GM19468 (cell line): ENCODE results near the gene SLC37A3.
A peak's percentile ranks its signal among the peaks of the same experiment; 100 is the strongest.
"Not testable (repeated sequence)": the region's sequence is repeated elsewhere in the genome, so short reads cannot be mapped to it uniquely, and the experiment has no call there.

ENCODE experiments used
- ATAC-seq: cut with Tn5 transposase; IDR thresholded peaks from one replicate; pipeline ENCODE4 v1.9.1; 2021; ENCODE audit warnings: mild to moderate bottlenecking, moderate library complexity, moderate number of reproducible peaks; ENCODE audit not compliant: unreplicated experiment; ENCODE audit errors: extremely low read depth

SLC37A3 gene, protein sequence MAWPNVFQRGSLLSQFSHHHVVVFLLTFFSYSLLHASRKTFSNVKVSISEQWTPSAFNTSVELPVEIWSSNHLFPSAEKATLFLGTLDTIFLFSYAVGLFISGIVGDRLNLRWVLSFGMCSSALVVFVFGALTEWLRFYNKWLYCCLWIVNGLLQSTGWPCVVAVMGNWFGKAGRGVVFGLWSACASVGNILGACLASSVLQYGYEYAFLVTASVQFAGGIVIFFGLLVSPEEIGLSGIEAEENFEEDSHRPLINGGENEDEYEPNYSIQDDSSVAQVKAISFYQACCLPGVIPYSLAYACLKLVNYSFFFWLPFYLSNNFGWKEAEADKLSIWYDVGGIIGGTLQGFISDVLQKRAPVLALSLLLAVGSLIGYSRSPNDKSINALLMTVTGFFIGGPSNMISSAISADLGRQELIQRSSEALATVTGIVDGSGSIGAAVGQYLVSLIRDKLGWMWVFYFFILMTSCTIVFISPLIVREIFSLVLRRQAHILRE

DNA sequence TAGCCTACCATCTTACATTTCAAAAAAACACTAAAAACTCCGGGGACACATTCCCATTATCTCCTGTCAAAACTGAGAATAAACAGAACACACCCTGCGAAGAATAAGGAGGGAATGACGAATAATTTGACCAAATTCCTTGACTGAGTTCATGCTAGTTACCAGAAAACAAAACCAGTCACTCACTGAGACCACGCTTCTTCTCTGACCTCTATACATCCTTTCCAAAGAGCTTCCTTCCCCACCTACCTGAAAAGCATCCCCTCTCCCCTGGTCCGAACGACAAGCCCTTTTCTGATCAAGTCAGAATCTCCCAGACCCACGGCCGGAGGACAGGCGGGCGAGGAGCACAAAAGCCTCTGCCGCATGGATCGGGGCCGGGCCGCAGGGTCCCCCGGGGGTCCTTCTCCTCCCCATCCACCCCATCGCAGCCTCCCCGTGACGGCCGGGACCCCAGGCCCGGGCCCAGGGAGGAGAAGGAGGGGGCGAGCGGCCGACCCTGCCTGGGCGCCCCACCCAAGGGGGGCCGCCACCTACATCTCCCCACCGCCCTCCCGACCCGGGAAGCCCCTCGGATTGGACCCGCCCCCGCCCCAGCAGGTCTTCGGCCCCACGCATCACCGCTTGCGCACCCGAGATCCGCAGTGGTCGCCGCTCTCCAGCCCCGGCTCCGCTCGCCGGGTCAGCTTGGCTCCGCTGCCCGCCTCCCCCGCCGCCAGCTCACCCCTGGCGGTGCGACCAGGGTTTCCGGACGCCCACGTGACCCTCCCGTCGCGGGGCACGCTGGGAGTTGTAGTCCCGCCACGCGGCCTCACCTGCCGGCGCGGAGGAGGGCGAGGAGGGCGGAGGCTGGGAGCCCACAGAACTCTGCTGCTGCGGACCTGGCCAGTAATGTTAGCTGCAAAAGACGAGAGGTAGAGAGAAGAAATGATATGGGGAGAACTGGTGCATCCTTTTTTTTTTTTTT is at the start of gene SLC37A3:
SLC37A3 (minus strand) TSS at position 747 of the 967 bp plus-strand sequence. CDS start 16,004 bp downstream, outside the sequence.
- peak; percentile 92 for ATAC-seq

DNA sequence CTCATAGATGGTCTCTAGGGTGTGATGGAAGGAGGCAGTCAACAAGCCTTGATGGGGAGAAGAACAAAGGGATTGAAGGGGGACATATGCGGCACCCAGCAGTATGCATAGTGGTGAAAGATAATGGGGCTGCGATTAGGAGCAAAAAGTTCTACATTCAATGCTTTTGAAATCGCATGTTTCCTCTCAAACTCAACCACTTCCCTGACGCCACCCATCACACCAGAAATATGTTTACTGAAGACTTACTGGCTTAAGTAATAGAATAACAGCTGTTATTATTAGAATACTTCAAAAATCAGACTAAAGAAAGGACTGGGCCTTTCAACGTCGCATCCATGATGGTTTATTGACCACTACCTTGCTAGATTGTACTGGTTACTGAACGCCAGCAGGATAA is 49.5 kb upstream of the SLC37A3 start:
- ATAC-seq, result no peak

DNA sequence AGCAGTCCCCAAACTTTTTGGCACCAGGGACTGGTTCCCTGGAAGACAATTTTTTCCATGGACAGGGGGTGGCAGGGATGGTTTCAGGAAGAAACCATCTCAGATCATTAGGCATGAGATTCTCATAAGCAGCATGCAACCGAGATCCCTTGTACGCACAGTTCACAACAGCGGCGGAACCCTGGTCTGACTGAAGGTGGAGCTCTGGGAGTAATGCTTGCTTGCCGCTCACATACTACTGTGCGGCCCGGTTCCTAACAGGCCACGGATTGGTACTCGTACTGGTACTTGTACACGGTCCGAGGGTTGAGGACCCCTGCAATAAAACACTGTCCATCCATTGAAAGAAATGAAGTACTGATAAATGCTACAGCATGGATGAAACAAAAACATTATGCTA is 48.1 kb upstream of the SLC37A3 start:
- no peak for ATAC-seq

DNA sequence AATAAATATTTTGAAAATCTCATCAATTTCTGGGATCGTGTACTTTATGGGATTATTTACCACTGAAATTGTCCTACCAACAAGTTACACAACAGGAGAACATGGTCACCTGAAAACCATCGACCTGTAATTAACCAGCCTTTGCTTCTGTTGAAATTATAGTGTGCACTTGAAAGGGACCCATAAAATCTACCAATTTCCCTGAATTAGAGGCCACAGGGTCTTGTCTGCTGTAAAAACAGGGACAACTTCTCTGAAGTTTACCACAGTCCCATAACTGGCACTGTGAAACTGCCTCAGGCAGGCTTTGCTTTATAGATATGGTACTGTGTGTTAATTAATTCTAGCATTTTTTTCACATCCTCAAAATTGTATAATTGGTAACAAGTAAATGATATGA is 43.2 kb upstream of the SLC37A3 start:
- no peak for ATAC-seq

DNA sequence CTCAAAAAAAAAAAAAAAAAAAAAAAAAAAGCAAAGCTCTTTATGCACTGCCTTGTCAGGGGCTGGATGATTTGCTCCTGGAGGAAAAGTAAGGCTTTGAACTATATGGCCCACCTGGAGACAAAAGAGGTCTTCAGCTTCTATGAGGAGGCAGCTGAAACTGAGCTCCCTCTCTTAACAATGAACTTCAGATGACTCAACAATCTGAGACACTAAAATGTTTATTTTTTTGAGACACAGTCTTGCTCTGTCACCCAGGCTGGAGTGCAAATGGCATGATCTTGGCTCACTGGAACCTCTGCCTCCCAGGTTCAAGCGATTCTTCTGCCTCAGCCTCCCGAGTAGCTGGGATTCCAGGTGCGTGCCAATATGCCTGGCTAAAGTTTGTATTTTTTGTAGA is 42.3 kb upstream of the SLC37A3 start:
- ATAC-seq, result no peak

DNA sequence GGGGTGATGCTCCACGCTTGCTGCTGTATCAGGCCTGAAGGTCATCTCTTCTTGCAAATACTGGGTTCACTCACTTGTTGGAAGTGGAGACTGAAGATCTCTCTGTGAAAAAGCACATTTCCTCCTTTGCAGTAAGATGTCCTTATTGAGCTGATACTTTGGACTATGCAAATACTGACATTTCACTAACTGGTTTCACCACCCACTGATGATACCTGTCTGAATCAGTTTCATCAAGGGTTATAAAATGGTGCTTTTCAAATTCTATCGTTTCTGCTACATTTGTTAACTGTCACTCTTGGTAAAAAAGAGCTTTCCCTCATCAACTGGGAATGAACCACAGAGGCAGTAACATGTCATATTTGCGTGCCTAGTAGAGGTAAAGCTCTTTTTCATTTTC is 41.0 kb upstream of the SLC37A3 start:
- no peak for ATAC-seq

DNA sequence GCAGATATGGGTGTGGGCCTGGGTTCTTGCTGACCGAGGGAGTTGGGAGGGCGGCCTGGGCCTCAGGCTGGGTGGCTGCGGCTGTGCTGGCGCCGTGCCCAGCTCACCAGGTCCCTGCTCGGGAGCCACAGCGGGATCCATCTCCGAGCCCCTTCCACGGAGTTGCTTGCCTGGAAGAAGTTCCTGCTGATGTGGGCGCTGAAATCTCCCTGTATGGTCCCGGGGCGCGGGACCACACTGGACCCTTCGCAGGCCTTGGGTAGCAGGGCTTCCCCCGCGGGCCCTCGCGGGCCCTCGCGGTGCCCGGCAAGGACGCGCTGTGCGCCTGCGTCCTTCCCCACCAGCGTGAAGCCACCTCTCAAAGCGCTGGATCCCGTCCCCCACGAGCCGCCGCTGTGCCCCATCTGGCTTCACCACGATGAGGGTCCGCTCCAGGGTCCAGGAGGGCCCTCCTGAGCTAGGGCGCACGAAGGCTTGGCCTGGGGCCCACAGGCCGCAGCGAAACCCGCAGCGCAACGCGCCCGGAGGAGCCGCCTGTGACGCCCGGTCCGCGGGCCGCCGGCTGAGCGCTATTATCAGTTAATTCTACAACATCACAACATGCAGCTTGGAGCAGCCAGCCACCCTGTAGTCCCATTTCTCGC is 37.0 kb upstream of the SLC37A3 start:
- no peak for ATAC-seq

DNA sequence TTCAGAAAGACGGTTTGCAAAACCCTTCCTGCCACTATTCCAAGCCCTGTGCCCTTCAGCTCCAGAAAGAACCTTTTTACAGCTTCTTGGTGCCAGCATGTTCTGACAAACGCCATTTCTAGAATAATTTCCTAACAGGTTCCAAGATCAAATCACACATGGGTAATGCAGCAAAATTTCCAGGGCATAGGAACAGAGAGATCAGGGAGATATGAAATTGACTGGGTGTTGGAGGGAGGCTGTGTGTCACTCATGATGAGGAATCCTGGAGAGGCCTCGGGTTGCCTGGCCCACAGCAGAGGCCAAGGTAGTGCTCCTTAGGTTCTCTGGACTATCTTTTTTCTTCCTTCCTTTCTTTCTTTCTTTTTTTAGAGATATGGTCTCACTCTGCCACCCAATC is 35.1 kb upstream of the SLC37A3 start:
- no peak for ATAC-seq

DNA sequence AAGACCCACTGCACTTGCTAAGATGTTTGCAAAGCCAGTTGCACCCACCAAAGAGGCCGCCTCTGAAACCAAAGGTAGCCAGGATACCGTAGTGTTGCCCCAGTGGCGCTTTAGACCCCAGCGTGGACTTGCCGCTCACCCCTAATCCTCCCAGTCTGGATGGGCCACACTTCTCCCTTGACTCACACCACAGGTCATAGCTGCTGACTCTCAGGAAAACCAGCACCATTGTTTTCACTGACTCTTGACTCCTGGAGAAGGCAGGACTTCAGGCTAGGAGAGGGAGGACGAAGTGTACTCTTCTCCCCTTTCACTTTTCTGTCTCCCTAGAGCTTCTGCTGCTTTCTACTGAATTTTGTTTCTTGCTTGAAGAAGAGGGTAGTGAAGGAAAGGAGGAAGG is 27.8 kb upstream of the SLC37A3 start:
- no peak for ATAC-seq

DNA sequence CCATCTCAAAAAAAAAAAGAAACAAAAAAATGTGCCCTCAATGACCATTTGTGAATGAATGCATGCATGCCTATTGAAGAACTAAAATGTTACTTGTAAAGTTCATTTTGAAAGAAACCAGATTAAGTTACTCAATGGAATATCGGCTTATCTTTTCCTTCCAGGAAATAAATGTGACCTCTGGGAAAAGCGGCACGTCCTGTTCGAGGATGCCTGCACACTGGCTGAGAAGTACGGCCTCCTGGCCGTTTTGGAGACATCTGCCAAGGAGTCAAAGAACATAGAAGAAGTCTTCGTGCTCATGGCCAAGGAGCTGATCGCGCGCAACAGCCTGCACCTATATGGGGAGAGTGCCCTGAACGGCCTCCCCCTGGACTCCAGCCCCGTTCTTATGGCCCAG is 27.4 kb upstream of the SLC37A3 start:
- ATAC-seq, result no peak

DNA sequence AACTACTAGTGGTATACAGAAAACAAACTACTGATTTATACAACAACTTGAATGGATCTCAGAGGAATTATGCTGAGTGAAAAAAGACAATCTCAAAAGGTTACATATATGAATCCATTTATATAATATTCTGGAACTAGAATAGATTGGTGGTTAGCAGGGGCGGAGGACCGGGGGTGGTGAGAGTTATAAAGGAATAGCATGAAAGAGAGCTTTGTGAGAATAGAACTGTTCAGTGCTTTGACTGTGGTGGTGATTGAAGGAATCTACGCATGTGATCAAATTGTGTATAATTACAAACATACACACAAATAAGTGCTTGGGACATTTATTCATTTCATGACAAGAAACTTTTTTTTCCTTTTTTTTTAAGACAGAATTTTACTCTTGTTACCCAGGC is 25.2 kb upstream of the SLC37A3 start:
- ATAC-seq, result no peak

DNA sequence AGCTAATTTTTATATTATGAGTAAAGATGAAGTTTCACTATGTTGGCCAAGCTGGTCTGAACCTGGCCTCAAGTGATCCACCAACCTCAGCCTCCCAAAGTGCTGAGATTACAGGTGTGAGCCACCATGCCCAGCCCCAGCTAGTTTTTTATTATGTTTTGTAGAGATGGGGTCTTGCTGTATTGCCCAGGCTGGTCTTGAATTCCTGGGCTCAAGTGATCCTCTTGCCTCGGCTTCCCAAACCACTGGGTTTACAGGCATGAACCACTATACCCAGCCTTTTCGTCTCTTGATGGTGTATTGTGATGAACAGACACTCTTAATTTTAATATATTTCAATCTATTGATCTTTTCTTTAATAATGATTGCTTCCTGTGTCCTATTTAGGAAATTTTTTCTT is 23.2 kb upstream of the SLC37A3 start:
- no peak for ATAC-seq

DNA sequence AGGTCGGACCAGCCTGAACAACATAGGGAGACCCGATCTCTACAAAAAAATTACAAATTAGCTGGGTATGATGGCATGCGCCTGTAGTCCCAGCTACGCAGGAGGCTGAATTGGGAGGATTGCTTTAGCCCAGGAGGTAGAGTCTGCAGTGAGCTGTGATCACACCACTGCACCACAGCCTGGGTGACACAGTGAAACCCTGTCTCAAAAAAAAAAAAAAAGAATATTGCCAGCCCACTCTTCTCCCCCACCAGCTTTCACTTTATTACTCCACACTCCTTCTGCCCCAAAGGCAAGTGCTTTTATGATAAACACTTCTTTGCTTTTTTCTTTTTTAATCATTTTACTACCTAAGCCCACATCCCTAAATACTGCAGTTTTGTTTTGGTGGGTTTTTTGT is 20.3 kb upstream of the SLC37A3 start:
- ATAC-seq, result no peak

DNA sequence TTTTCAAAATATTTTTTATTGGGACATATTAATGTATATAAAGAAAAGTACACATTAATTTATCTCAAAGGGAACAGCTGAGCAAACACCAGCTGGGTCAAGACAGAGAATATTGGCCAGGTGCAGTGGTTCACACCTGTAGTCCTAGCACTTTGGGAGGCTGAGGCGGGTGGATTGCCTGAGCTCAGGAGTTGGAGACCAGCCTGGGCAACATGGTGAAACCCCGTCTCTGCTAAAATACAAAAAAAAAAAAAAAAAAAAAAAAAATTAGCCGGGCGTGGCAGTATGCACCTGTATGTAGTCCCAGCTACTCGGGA is 19.8 kb upstream of the SLC37A3 start:
- not testable (repeated sequence) for ATAC-seq

DNA sequence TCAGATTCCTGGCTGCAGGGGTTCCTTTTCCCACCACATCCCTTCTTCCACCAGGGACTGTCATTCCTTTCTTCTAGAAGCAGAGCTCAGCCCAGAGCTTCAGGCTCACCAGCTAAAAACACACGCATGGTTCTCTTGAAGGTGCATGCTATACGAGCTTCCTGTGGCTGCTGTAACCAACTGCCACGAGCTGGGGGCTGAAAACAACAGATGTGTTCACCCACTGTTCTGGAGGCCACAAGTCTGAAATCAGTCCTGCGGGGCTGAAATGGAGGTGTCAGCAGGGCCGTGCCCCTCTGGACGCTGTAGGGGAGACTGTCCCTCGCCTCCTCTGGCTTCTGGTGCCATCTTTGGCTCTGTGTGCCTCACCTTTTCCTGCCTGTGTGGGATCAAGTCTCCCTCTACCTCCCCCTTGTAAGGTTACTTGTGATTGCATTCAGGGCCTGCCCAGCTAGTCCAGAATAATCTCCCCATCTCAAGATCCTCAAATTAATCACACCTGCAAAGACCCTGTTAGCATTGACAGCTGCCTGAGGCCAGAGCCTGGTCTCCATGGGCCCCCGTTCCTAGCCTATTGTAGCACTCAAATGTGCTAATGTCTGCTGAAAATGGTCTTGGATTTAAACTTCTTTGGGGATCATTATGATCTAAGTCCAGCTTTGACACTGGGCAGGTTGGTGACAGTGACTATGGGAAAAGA is 19.3 kb upstream of the SLC37A3 start:
- no peak for ATAC-seq

DNA sequence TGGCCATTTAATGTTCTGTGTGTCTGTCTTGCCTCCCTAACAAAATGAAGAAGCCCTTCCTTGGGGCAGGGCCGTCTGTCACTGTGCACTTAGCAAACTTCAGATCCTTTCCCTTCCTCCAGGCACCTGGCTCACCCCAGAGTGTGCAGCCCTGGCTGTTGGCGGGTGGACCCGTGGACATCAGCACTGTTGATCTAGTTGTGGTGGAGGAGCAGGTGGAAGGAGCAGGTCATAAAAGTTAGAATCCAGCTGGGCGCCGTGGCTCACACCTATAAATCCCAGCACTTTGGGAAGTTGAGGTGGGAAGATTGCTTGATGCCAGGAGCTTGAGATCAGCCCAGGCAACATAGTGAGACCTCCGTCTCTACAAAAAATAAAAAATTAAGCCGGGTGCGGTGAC is 18.2 kb upstream of the SLC37A3 start:
- no peak for ATAC-seq

DNA sequence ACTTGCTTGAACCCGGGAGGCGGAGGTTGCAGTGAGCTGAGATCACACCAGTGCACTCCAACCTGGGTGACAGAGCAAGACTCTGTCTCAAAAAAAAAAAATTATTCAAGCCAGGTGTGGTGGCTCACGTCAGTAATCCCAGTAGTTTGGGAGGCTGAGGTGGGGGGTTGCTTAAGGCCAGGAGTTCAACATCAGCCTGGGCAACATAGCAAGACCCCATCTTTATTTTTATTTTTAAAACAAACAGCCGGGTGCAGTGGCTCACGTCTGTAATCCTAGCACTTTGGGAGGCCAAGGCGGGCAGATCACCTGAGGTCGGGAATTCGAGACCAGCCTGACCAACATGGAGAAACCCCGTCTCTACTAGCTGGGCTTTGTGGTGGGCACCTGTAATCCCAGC is 17.5 kb upstream of the SLC37A3 start:
- not testable (repeated sequence) for ATAC-seq

DNA sequence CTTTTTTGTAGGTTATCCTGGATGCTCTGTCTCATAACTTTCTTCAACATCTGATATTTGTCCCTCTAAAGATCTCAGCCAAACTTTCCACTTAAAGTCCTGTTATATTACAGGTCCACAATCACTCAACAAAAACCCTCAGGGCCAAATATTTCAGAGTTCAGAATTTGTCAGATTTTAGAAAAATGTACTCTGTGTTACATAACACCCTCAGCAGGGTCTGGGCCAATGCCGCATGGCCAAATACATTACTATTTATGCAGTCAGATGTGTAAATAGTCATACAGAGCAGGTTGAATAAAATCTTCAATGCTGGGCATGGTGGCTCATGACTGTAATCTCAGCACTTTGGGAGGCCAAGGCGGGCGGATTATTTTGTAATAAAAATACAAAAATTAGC is 17.0 kb upstream of the SLC37A3 start:
- ATAC-seq, result no peak

DNA sequence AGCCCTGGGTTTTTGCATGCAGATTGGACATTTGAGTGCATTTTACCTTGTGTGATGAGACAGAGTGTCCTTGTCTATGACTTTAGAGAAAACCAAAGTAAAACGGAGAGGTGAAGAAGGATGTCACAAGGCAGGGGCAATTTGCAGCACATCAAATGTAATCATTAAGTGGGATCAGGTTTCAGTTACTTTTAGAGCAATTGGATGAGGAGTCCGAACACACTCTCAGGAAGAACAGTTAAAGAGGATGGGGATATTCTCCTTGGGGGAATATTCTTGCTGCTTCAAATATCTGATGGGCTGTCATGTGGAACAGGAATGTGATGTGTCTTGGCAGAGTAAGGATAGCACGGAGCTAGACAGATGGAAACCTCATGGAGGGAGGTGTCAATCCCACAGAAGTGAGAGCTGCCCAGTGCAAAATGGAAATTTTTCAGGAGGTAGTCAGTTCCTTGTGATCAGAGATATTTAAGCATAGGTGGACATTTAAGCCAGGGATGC is 6.3 kb upstream of the SLC37A3 start:
- ATAC-seq, result no peak
